Measurements from ENCODE around the gene LIMS2.

Gene LIMS2

GRCh38 chr2:127636248-127637235, 38.8 kb downstream of the LIMS2 start:
- H3K4me1 ChIP-seq: no peaks in the 10 kb centered on the region
- H3K4me3 ChIP-seq: no peak overlapping the region
- no peaks in the 10 kb centered on the region for H3K36me3 ChIP-seq (replicated peaks)
- no peaks in the 10 kb centered on the region for H3K9me3 ChIP-seq
- in situ Hi-C loops (cut with MboI; ENCODE audit: low sequenced_read_pairs): no loop called here
- H3K27me3 ChIP-seq (ENCODE audit: low read depth): no peaks in the 10 kb centered on the region
- no peak for DNase-seq (ENCODE audit: low spot score in 2 of 2)

GRCh38 chr2:127635380-127636237, 39.7 kb downstream of the LIMS2 start:
- in situ Hi-C loops (cut with MboI; ENCODE audit: low sequenced_read_pairs): no loop called here
- no peaks in the 10 kb centered on the region for H3K27me3 ChIP-seq (ENCODE audit: low read depth)
- no peak overlapping the region for H3K4me3 ChIP-seq
- no peaks in the 10 kb centered on the region for H3K9me3 ChIP-seq
- no peak for DNase-seq (ENCODE audit: low spot score in 2 of 2)
- H3K4me1 ChIP-seq: no peaks in the 10 kb centered on the region
- H3K36me3 ChIP-seq (replicated peaks): no peaks in the 10 kb centered on the region

DNA sequence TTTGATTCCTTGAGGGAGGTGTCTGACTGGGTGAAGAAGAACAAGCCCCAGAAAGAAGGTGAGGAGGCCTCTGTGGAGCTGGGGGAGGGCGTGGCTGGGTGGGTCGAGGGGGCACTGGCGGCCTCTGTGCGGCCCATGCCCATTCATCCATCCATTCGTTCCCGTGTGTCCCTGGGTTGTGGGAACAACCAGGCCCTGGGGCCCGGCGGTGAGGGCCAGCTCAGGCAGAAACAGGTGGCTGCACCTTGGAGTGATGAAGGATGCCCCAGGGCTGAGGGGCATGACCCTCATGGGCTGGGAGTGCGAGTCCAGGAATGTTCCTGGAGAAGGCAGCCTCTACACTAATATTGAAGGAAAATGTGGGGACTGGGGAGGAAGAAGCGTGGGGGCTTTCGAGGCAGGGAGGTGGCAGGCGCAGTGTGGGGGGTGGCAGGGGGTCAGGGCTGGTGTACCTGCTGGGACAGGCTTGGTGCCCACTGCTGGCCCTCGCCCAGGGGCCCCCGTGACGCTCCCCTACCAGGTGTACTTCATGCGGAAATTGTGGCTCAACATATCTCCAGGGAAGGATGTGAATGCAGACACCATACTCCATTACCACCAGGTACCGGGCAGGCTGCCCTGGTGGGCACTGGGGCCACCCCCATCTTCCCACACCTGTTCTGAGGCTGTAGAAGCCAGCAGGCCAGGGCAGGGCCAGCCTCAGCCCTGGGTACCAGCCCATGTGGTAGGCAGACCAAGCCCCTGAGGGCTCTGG, 40.5 kb downstream of the LIMS2 start:
- DNase-seq (ENCODE audit: low spot score in 2 of 2): no peak
- H3K4me1 ChIP-seq: no peaks in the 10 kb centered on the region
- H3K9me3 ChIP-seq: no peaks in the 10 kb centered on the region
- in situ Hi-C loops (cut with MboI; ENCODE audit: low sequenced_read_pairs): no loop called here
- H3K27me3 ChIP-seq (ENCODE audit: low read depth): no peaks in the 10 kb centered on the region
- H3K4me3 ChIP-seq: no peak overlapping the region
- H3K36me3 ChIP-seq (replicated peaks): no peaks in the 10 kb centered on the region

- in situ Hi-C loops (cut with MboI; ENCODE audit: low sequenced_read_pairs): no loop called here
- Histone ChIP-seq H3K4me1 (no peaks in the 10 kb centered on the region), H3K4me3 (no peak overlapping the region), H3K36me3 (replicated peaks) (no peaks in the 10 kb centered on the region), H3K9me3 (no peaks in the 10 kb centered on the region), H3K27me3 (ENCODE audit: low read depth) (no peaks in the 10 kb centered on the region)
- no peak for DNase-seq (ENCODE audit: low spot score in 2 of 2)
Measured at GRCh38 chr2:127634066-127634617, 41.2 kb downstream of the LIMS2 start.

DNA sequence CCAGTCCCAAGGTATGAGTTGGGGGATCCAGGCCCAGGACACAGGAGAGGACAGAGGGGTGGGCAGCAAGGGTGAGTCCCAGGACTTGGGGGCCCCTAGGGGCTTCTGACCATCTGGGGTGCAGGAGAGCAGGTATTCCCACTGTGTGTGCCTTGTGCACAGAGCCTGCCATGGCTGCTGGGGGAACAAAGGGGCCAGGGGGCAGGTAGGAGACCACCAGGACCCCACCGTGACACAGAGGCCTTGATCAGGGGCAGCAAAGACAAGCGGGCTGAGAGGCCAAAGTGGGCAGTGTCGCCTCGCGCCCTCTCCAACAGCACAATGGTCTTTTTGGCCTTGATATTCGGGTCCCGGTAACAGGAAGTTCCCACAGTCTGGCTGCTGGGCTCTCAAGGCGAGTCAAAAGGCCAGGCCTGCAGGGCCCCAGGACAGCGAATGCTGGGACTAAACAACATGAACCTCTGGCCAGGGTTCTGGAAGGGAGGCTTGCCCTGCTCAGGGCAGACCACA, 41.7 kb downstream of the LIMS2 start:
- H3K4me3 ChIP-seq: no peak overlapping the region
- in situ Hi-C loops (cut with MboI; ENCODE audit: low sequenced_read_pairs): no loop called here
- no peaks in the 10 kb centered on the region for H3K9me3 ChIP-seq
- DNase-seq (ENCODE audit: low spot score in 2 of 2): no peak
- no peaks in the 10 kb centered on the region for H3K4me1 ChIP-seq
- H3K36me3 ChIP-seq (replicated peaks): no peaks in the 10 kb centered on the region
- no peaks in the 10 kb centered on the region for H3K27me3 ChIP-seq (ENCODE audit: low read depth)

- in situ Hi-C loops (cut with MboI; ENCODE audit: low sequenced_read_pairs): no loop called here
- Histone ChIP-seq H3K4me1 (no peaks in the 10 kb centered on the region), H3K27me3 (ENCODE audit: low read depth) (no peaks in the 10 kb centered on the region), H3K9me3 (no peaks in the 10 kb centered on the region), H3K36me3 (replicated peaks) (no peaks in the 10 kb centered on the region), H3K4me3 (no peak overlapping the region)
- no peak for DNase-seq (ENCODE audit: low spot score in 2 of 2)
Measured at GRCh38 chr2:127632592-127633489, 42.5 kb downstream of the LIMS2 start.

DNA sequence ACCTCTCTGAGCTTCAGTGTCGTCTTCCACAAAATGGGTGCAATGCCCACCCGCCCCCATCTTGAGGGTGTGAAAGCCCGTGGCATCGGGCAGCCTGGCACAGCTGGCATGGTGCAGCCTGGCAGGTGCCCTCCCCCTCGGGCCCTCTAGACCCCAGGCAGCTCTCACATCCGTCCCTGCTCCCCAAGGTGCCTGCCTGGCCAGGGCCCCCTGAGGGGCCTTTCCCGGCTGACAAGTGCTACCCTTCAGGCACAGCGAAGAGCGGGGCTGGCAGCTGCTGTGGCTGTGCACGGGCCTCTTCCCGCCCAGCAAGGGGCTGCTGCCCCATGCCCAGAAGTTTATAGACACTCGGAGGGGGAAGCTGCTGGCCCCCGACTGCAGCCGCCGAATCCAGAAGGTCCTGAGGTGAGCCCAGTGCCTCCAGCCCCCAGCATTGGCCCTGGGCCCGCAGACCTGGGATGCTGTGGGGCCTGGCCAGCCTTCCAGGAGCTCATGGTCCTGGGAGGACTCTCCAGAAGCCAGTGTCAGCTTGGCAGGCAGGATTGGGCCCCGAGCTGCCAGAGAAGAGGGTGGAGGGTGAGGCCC, 43.2 kb downstream of the LIMS2 start:
- Histone ChIP-seq H3K36me3 (replicated peaks) (no peaks in the 10 kb centered on the region), H3K4me1 (no peaks in the 10 kb centered on the region), H3K27me3 (ENCODE audit: low read depth) (no peaks in the 10 kb centered on the region), H3K4me3 (no peak overlapping the region), H3K9me3 (no peaks in the 10 kb centered on the region)
- DNase-seq (ENCODE audit: low spot score in 2 of 2): no peak
- in situ Hi-C loops (cut with MboI; ENCODE audit: low sequenced_read_pairs): no loop called here

DNA sequence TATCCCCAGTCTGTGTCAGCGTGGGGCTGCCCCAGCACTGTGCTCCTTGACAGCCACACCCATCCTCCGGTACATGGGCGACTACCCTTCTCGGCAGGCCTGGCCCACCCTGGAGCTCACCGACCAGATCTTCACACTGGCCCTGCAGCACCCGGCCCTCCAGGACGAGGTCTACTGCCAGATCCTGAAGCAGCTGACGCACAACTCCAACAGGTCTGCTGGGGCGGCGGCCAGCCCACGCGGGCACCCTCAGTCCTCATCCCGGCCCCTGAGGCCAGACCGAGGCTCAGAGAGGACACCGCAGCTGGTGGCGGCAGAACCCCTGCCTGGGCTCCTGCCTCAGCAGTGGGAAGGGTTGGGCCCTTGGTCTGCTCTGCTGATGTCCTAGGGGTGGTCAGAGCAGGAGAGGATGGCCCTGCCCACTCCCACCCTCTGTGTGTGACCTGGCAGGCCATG, 43.8 kb downstream of the LIMS2 start:
- H3K36me3 ChIP-seq (replicated peaks): no peaks in the 10 kb centered on the region
- DNase-seq (ENCODE audit: low spot score in 2 of 2): no peak
- H3K4me3 ChIP-seq: no peak overlapping the region
- no peaks in the 10 kb centered on the region for H3K27me3 ChIP-seq (ENCODE audit: low read depth)
- no peaks in the 10 kb centered on the region for H3K9me3 ChIP-seq
- in situ Hi-C loops (cut with MboI; ENCODE audit: low sequenced_read_pairs): no loop called here
- no peaks in the 10 kb centered on the region for H3K4me1 ChIP-seq

DNA sequence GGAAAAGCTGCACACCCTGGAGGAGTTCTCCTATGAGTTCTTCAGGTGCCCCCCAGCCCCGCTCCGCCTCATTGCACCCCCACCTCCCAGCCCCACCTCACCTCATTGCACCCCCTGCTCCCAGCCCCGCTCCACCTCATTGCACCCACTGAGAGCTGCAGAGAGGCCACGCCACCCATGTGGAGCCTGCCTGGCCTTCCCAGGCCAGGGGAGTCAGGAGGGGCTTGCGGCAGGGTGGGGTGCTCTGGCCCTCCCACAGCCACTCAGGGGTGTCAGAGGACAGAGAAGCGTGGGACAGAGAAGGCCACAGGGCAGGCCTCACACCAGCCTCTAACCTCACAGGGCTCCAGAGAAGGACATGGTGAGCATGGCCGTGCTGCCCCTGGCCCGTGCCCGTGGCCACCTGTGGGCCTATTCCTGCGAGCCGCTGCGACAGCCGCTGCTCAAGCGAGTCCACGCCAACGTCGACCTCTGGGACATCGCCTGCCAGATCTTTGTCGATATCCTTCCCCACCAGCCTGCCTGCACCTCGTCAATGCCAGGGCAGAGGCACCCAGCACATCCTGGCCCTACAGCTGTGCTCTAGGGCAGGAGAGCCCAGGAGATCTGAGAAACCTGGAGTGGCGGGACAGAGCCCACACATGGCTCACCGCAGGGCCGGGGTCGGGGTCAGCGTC, 44.3 kb downstream of the LIMS2 start:
- H3K4me1 ChIP-seq: no peaks in the 10 kb centered on the region
- H3K36me3 ChIP-seq (replicated peaks): no peaks in the 10 kb centered on the region
- no peaks in the 10 kb centered on the region for H3K27me3 ChIP-seq (ENCODE audit: low read depth)
- H3K9me3 ChIP-seq: no peaks in the 10 kb centered on the region
- H3K4me3 ChIP-seq: no peak overlapping the region
- no peak for DNase-seq (ENCODE audit: low spot score in 2 of 2)
- in situ Hi-C loops (cut with MboI; ENCODE audit: low sequenced_read_pairs): no loop called here

DNA sequence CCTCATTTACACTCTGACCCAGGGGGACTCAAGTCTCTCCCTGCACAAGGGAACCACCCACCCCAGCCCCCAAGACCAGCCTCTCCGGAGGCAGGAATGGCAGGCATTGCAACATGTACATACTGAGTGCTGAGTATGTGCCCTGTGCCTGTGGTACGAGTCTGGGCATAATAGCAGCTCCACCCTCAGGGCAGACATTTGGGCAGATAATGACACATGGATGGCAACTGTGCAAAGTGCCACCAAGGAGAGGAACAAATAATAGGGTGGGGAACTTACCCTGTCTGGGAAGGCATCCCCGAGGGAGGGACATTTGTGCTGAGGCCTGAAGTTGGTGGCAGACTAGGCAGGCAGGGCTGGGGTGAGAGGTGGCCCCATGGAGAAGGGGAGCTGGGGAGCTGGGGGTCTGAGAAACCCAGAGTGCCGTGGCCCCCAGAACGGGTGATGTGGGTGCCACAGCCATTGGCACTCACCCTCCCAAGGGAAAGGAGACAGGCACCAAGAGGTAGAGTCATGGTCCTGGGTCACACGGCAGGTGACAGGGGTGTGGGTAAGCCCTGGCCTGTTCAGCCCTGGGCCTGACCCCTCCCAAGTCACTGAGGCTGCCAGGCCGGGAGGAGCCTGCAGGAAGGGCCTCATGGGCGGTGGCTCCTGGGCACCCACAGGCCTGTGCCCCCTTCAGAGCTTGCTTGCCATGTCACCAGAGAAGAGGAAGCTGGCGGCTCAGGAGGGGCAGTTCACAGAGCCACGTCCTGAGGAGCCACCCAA, 45.0 kb downstream of the LIMS2 start:
- H3K36me3 ChIP-seq (replicated peaks): no peaks in the 10 kb centered on the region
- H3K9me3 ChIP-seq: no peaks in the 10 kb centered on the region
- no peaks in the 10 kb centered on the region for H3K4me1 ChIP-seq
- no peak overlapping the region for H3K4me3 ChIP-seq
- H3K27me3 ChIP-seq (ENCODE audit: low read depth): no peaks in the 10 kb centered on the region
- DNase-seq (ENCODE audit: low spot score in 2 of 2): no peak
- in situ Hi-C loops (cut with MboI; ENCODE audit: low sequenced_read_pairs): no loop called here

DNA sequence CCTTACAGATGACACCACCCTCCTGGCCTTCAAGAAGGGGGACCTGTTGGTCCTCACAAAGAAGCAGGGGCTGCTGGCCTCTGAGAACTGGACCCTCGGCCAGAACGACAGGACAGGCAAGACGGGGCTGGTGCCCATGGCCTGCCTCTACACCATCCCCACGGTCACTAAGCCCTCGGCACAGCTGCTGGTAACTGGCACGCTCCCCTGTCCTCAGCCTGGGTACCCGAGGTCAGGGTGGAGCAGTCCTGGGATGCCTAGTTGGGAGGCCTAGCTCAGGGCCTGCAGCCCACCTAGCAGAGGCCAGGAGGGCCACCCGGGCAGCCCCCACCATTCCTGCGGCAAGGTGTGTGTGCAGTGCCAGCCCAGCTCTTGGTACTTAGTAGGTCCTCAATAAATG, 45.7 kb downstream of the LIMS2 start:
- Histone ChIP-seq H3K4me3 (no peak overlapping the region), H3K4me1 (no peaks in the 10 kb centered on the region), H3K36me3 (replicated peaks) (no peaks in the 10 kb centered on the region), H3K27me3 (ENCODE audit: low read depth) (no peaks in the 10 kb centered on the region), H3K9me3 (no peaks in the 10 kb centered on the region)
- no peak for DNase-seq (ENCODE audit: low spot score in 2 of 2)
- in situ Hi-C loops (cut with MboI; ENCODE audit: low sequenced_read_pairs): no loop called here

Data from HAP-1 (cell line).